ENCODE measurements around the gene INO80C. TPM values are rescaled to one million over a fixed set of nuclear protein-coding genes. Genes with fewer than 3 reads are reported as not detected.
A peak's percentile ranks its signal among the peaks of the same experiment; 100 is the strongest.

INO80C gene
- total RNA-seq, 1 experiment from 2014 or later, result 51.1 TPM

- no peak overlapping the region for H2BK5ac ChIP-seq (ENCODE audit: insufficient read length, low read length)
- no peaks in the 10 kb centered on the region for H4K20me1 ChIP-seq (ENCODE audit: control insufficient read depth, insufficient read depth, insufficient read length)
- no peak overlapping the region for H4K91ac ChIP-seq (ENCODE audit: insufficient read length, low read depth, low read length)
- H3K4me1 ChIP-seq (ENCODE audit: insufficient read depth, low read length), result no peaks in the 10 kb centered on the region
- H3K27me3 Mint-ChIP-seq (ENCODE audit: low read depth), result no peaks in the 10 kb centered on the region
- H3K23me2 ChIP-seq (ENCODE audit: insufficient read length, low read depth, low read length, poor library complexity, severe bottlenecking), result no peaks in the 10 kb centered on the region
- H3K9me3 ChIP-seq (ENCODE audit: control insufficient read depth, low read depth, low read length), result no peaks in the 10 kb centered on the region
- no peak overlapping the region for H3K4me3 Mint-ChIP-seq
- peak overlapping the region in 1 of 3 experiments; percentile 69; a peak in 1 of 7 replicates for H3K27ac Mint-ChIP-seq
- H2BK12ac ChIP-seq (ENCODE audit: insufficient read length, low read depth, low read length), result no peak overlapping the region
- peaks cover 10% of the 10 kb centered on the region for H3K79me1 ChIP-seq (ENCODE audit: insufficient read depth, low read depth, low read length, poor library complexity, severe bottlenecking)
- H3K79me2 ChIP-seq (ENCODE audit: insufficient read depth, low read length), result peaks cover 4% of the 10 kb centered on the region; the same call in 1 of the 2 replicates
- no peak overlapping the region for H2BK20ac ChIP-seq (ENCODE audit: low read depth, low read length, poor library complexity, severe bottlenecking)
- no peaks in the 10 kb centered on the region for H3K27me3 ChIP-seq (ENCODE audit: insufficient read depth, low read length)
- H2AFZ ChIP-seq (ENCODE audit: low read length), result no peak overlapping the region
- TF ChIP-seq CTCF (conservative IDR thresholded peaks at IDR 0.05), result no peak
- H3K14ac ChIP-seq (ENCODE audit: insufficient read depth, low read length), result no peak overlapping the region
- peaks cover 12 to 39% (median 31%) of the 10 kb centered on the region in 3 experiments for H3K36me3 Mint-ChIP-seq (ENCODE audit: insufficient read depth in 1 of 3, low read depth in 3 of 3)
- H2BK120ac ChIP-seq (ENCODE audit: low read depth, low read length, poor library complexity, severe bottlenecking), result no peak overlapping the region
- no peak overlapping the region for H3K4me2 ChIP-seq (ENCODE audit: insufficient read depth, insufficient read length, low read length)
- no peak overlapping the region for H2AK5ac ChIP-seq (ENCODE audit: insufficient read length, low read length)
- no peak for DNase-seq
- 0 out of 4 replicates have a peak, but pooled peaks cover 0 to 3% of the 10 kb centered on the region in 2 experiments for H3K4me1 Mint-ChIP-seq
- H3T11ph ChIP-seq (ENCODE audit: low read length), result no peak overlapping the region
- no peak overlapping the region for H3K9ac ChIP-seq (ENCODE audit: extremely low read depth, insufficient read length, low read length)
- no peak overlapping the region for H3K18ac ChIP-seq (ENCODE audit: insufficient read length, low read depth, low read length)
- H4K5ac ChIP-seq (ENCODE audit: insufficient read length, low read depth, low read length), result no peak overlapping the region
- H3K27ac ChIP-seq (ENCODE audit: insufficient read length, low read depth, low read length), result no peak overlapping the region
- no peak overlapping the region for H2BK15ac ChIP-seq (ENCODE audit: low read depth, low read length)
- H3K23ac ChIP-seq (ENCODE audit: insufficient read length, low read depth, low read length), result no peak overlapping the region
- H3K56ac ChIP-seq (ENCODE audit: insufficient read length, low read depth, low read length), result no peak overlapping the region
- H4K8ac ChIP-seq (replicated peaks; ENCODE audit: insufficient read length, low read depth, low read length), result no peak overlapping the region
- H3K9me3 Mint-ChIP-seq, result no peaks in the 10 kb centered on the region
- no peak overlapping the region for H3K4ac ChIP-seq (ENCODE audit: low read depth, low read length)
Observed at GRCh38 chr18:35477974-35478373, 19.8 kb downstream of the INO80C start.
